NT2/D1 (cell line): ENCODE results near the gene SYAP1.

Experiments used
- DNase-seq: peaks from one replicate; pipeline ENCODE4 v3.0.0-alpha.2; 2011; ENCODE audit warnings: low read depth, low spot score
- H3K27me3 ChIP-seq: 2 replicates; pipeline ENCODE4 v1.6.0; 2011; ENCODE audit warnings: mild to moderate bottlenecking; ENCODE audit not compliant: insufficient read length, insufficient read depth
- H3K36me3 ChIP-seq: 2 replicates; pipeline ENCODE4 v1.6.1; 2011; ENCODE audit warnings: mild to moderate bottlenecking, low read length, mixed read lengths; ENCODE audit not compliant: insufficient read depth, insufficient read length
- H3K4me1 ChIP-seq: 2 replicates; pipeline ENCODE4 v1.5.1; 2011; ENCODE audit not compliant: insufficient read depth, insufficient read length
- H3K4me3 ChIP-seq: 2 replicates; pipeline ENCODE4 v1.5.1; 2011; ENCODE audit warnings: low read depth; ENCODE audit not compliant: insufficient read length
- H3K9ac ChIP-seq: 2 replicates; pipeline ENCODE4 v1.6.0; 2011; ENCODE audit warnings: low read depth; ENCODE audit not compliant: insufficient read length
- H3K9me3 ChIP-seq: 2 replicates; pipeline ENCODE4 v1.5.1; 2011; ENCODE audit warnings: mild to moderate bottlenecking, low read length; ENCODE audit not compliant: insufficient read depth
- SUZ12 ChIP-seq: IDR thresholded peaks from 2 replicates; pipeline ENCODE4 v1.6.1; 2011; ENCODE audit not compliant: insufficient read length, insufficient read depth; ENCODE audit errors: extremely low read depth
- YY1 ChIP-seq: IDR thresholded peaks from 2 replicates; pipeline ENCODE4 v1.6.1; 2011; ENCODE audit not compliant: insufficient read length, insufficient read depth
- ZNF274 ChIP-seq: IDR thresholded peaks from 2 replicates; pipeline ENCODE4 v1.6.1; 2011; ENCODE audit warnings: mild to moderate bottlenecking, low read depth, low read length

Gene SYAP1

DNA sequence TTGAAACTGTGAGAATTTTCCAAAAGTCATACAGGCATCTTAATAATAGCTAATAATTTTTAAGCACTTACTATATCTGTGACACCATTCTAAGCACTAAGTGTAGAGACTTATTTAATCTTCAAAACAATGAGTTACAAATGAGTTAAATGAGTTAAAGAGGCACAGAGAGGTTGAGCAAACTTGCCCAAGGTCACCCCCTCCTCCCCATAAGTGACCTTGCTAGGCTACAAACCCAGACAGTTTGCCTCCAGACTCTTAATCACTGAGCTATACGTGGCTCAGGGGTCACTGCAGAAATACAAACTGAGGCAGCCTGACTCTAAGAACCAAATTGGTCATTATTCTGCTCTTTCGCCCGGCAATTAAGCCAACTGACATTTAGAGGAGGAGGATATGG is 22.5 kb upstream of the SYAP1 start:
- Histone ChIP-seq H3K36me3 (peaks cover 62% of the 10 kb centered on the region), H3K27me3 (no peaks in the 10 kb centered on the region), H3K9me3 (no peaks in the 10 kb centered on the region), H3K4me3 (no peak overlapping the region), H3K9ac (no peak overlapping the region), H3K4me1 (no peaks in the 10 kb centered on the region)
- DNase-seq = no peak
- TF ChIP-seq SUZ12 (no peak), YY1 (no peak), ZNF274 (no peak)

DNA sequence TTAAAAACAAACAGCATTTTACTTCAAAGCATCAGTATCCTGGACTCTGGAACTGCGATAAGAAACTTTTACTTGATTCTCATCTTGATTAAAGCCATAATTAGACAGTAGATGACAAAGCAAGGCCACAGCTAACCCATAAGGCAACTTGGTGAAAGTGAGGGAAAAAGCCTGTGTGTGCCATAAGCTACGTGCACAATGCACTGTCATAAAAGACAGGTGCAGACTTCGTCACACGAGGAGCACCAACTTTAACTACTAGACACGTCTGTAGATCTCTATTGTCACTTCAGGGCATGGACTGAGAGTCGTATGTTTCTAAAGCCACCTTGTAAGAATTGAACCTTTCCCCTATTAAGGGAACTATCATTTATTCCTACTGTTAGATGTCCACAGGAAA is 20.0 kb upstream of the SYAP1 start:
- Histone ChIP-seq H3K27me3 (no peaks in the 10 kb centered on the region), H3K4me1 (no peaks in the 10 kb centered on the region), H3K36me3 (peaks cover 46% of the 10 kb centered on the region)

DNA sequence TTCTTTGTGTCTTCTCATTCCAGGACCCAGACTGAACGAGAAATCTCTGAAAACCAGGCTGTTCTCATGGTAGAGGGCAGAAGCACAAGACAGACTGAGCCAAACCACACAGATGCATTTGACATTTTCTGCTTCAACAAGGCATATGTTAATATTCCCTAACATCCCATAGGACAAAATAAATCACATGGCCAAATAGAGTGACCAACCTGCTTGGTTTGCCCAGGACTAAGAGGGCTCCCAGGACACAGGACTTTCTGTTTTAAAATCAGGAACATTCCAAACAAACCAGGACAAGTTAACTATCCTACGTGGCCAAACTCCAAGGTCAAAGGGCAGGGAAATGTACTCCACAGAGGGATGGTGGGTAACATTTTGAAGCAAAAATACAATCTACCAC is 18.7 kb upstream of the SYAP1 start:
- H3K4me1 ChIP-seq = no peaks in the 10 kb centered on the region
- H3K27me3 ChIP-seq = no peaks in the 10 kb centered on the region
- H3K36me3 ChIP-seq = peaks cover 42% of the 10 kb centered on the region
- H3K9ac ChIP-seq = no peak overlapping the region
- TF ChIP-seq SUZ12 (no peak), ZNF274 (no peak), YY1 (no peak)
- no peak for DNase-seq
- no peaks in the 10 kb centered on the region for H3K9me3 ChIP-seq
- H3K4me3 ChIP-seq = no peak overlapping the region

More for the DNA sequence above, 20.0 kb upstream of the SYAP1 start:
- DNase-seq = no peak
- TF ChIP-seq ZNF274 = no peak
- no peak for TF ChIP-seq SUZ12
- TF ChIP-seq YY1 = no peak
- Histone ChIP-seq H3K4me3 (no peak overlapping the region), H3K9me3 (no peaks in the 10 kb centered on the region), H3K9ac (no peak overlapping the region)

DNA sequence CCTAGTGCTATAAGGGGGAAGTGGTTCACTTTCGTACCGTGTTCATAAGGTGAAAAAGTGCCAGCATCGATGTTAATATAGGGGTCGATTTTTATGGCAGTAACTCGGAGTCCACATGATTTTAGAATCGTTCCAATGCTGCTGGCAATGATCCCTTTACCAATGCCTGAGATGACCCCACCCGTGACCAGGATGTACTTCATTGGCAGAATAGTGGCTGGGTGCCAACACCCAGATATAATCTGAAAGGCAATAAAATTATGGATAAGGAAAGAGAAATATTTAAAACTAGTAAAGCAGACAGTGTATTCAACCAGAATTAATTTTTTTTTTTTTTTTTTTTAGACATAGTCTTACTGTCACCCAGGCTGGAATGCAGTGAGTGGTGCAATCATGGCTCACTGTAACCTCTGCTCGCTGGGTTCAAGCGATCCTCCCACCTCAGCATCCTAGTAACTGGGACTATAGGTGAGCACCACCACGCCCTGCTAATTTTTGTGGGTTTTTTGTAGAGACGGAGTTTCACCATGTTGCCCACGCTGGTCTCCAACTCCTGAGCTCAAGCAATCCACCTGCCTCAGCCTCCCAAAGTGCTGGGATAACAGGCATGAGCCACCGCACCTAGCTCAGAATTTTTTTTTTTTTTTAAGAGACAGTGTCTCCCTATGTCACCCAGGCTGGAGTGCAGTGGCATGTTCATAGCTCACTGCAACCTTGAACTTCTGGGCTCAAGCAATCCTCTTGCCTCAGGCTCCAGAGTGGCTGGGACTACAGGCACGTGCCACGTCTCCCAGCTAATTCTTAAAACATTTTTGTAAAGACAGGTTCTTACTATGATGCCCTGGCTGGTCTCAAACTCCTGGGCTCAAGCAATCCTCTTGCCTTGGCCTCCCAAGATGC is 16.5 kb upstream of the SYAP1 start:
- H3K9ac ChIP-seq = no peak overlapping the region
- H3K4me1 ChIP-seq = no peaks in the 10 kb centered on the region
- DNase-seq = no peak
- no peak overlapping the region for H3K4me3 ChIP-seq
- no peaks in the 10 kb centered on the region for H3K27me3 ChIP-seq
- H3K36me3 ChIP-seq = peaks cover 28% of the 10 kb centered on the region
- TF ChIP-seq SUZ12 (no peak), YY1 (no peak), ZNF274 (no peak)
- no peaks in the 10 kb centered on the region for H3K9me3 ChIP-seq

DNA sequence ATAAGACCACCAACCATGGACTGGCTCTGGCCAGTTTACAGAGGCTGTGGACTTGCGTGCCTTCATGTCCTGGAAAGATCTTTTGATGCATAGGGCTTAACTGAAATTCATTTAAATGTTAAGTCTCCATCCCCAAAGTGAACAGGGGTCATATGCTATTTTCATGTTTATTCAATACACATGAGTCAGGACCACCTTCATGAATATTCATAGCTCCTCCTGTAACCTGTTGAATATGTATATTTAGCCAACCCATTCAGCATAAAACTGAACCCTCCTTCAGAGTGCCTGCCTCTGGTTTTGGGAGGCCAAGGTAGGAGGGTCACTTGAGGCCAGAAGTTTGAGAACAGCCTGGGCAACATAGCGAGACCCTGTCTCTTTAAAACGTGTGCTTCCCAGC is 14.0 kb upstream of the SYAP1 start:
- DNase-seq = no peak

DNA sequence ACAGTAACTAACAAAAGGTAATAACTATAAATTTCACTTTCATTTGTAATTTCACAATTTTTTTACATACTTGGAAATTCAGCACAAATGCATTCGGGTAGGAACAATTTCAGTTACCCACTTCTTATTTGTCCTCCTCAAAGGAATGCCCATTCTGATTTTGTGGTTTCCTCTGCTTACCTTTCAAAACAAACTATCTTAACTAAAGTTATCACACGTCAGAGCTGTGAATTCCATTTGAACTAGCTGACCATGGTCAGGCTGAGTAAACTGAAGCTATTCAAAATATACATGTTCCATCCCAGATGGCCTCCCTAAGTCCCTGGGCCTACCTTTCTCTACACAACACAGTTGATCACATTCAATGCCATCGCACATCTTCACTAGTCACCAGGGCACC is 11.4 kb upstream of the SYAP1 start:
- no peaks in the 10 kb centered on the region for H3K4me1 ChIP-seq
- H3K36me3 ChIP-seq = peaks cover 8% of the 10 kb centered on the region

More for the DNA sequence above, 14.0 kb upstream of the SYAP1 start:
- H3K4me1 ChIP-seq = no peaks in the 10 kb centered on the region
- TF ChIP-seq YY1 = no peak
- TF ChIP-seq ZNF274 = no peak
- no peak for TF ChIP-seq SUZ12
- H3K27me3 ChIP-seq = no peaks in the 10 kb centered on the region
- peaks cover 21% of the 10 kb centered on the region for H3K36me3 ChIP-seq
- no peak overlapping the region for H3K9ac ChIP-seq
- H3K4me3 ChIP-seq = no peak overlapping the region
- no peaks in the 10 kb centered on the region for H3K9me3 ChIP-seq

DNA sequence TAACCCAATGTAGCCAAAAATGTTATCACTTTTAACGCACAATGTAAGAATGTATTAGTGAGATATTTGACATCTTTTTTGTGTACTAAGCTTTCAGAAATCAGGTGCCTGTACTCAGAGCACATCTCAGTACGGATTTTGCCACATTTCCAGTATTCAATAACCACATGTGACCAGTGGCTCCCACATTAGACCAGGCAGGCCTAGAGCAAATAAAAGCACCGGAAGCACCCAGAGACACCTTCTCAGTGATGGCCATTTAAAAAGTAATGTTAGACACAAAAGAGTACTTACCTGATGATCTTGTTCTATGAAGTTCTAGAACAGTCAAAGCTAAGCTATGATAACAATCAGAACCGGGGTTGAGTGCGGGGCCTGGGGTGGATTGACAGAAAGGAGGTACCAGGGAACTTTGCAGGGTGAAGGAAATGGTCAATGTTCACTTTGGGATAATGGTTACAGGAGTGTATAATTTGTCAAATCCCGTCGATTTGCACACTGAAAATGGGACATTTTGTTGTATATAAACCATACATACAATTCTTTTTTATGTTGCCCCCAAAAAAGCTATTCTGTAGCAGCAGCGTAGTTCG is 8.1 kb upstream of the SYAP1 start:
- H3K36me3 ChIP-seq = peaks cover 8% of the 10 kb centered on the region
- H3K9me3 ChIP-seq = no peaks in the 10 kb centered on the region
- H3K4me1 ChIP-seq = no peaks in the 10 kb centered on the region
- no peaks in the 10 kb centered on the region for H3K27me3 ChIP-seq
- TF ChIP-seq YY1 = no peak
- TF ChIP-seq SUZ12 = no peak
- TF ChIP-seq ZNF274 = no peak
- DNase-seq = no peak
- H3K9ac ChIP-seq = peak overlapping the region; percentile 94
- peak overlapping the region; percentile 70 for H3K4me3 ChIP-seq

More for the DNA sequence above, 11.4 kb upstream of the SYAP1 start:
- Histone ChIP-seq H3K9me3 (no peaks in the 10 kb centered on the region), H3K27me3 (no peaks in the 10 kb centered on the region), H3K4me3 (no peak overlapping the region), H3K9ac (no peak overlapping the region)
- TF ChIP-seq YY1 = no peak
- no peak for TF ChIP-seq ZNF274
- TF ChIP-seq SUZ12 = no peak
- DNase-seq = no peak
